Breast epithelium (tissue), 3 donors: ENCODE data around the gene CAMKK1.

ENCODE experiments used
- CTCF ChIP-seq, 3 donors: fragments of 450-650 bp; IDR thresholded peaks; one replicate each; pipeline ENCODE4 v1.5.1; 2016 to 2017; ENCODE audit warnings: antibody characterized with exemption in 3 of 3, mild to moderate bottlenecking in 3 of 3, moderate library complexity in 3 of 3
- POLR2A ChIP-seq: fragments of 450-650 bp; IDR thresholded peaks from one replicate; pipeline ENCODE4 v1.6.1; 2016; ENCODE audit warnings: antibody characterized with exemption, mild to moderate bottlenecking, moderate library complexity
- POLR2AphosphoS5 ChIP-seq, 3 donors: sonication (generic); formaldehyde crosslinking; IDR thresholded peaks; one replicate each; pipeline ENCODE4 v1.6.1; 2017; ENCODE audit warnings: antibody characterized with exemption in 3 of 3

- TF ChIP-seq CTCF (IDR thresholded peaks at IDR 0.05), result no peak
- TF ChIP-seq POLR2A, result no peak
- no peak for TF ChIP-seq POLR2AphosphoS5 (IDR thresholded peaks at IDR 0.05)
Observed at GRCh38 chr17:3886776-3887175, 6.1 kb downstream of the CAMKK1 start.
